Stomach (tissue), 9 donors: ENCODE measurements around the gene TENM3. TPM values are rescaled to one million over a fixed set of nuclear protein-coding genes. Genes with fewer than 3 reads are reported as not detected.

Experiments used
- DNase-seq, 2 donors: peaks; one replicate each; pipeline versions ENCODE4 v3.0.0 to v3.0.0-alpha.2; 2013 to 2019
- H3K27ac ChIP-seq, 5 donors: fragments of 200-600 bp in 4 of 5; sonication (generic) in 4 of 5; one replicate each; pipeline ENCODE4 v1.5.1; 2013 to 2019; ENCODE audit warnings: mild to moderate bottlenecking in 1 of 5, moderate library complexity in 1 of 5
- H3K27me3 ChIP-seq, 3 donors: fragments of 200-600 bp; sonication (generic); one replicate each; pipeline ENCODE4 v1.5.1; 2017 to 2019; ENCODE audit warnings: mixed run types in 1 of 3
- H3K36me3 ChIP-seq, 4 donors: fragments of 200-600 bp; sonication (generic); 1 replicate in 3 of 4; 2 replicates in 1 of 4; pipeline ENCODE4 v1.5.1; 2016 to 2019
- H3K4me1 ChIP-seq, 4 donors: fragments of 200-600 bp; sonication (generic); one replicate each; pipeline ENCODE4 v1.5.1; 2016 to 2019
- H3K4me3 ChIP-seq, 4 donors: fragments of 200-600 bp; sonication (generic) in 3 of 4; one replicate each; pipeline ENCODE4 v1.5.1; 2016 to 2019; ENCODE audit warnings: mild to moderate bottlenecking in 1 of 4
- H3K9me3 ChIP-seq, 4 donors: fragments of 200-600 bp; sonication (generic); one replicate each; pipeline ENCODE4 v1.5.1; 2016 to 2019
- EP300 ChIP-seq: sonication (generic); formaldehyde crosslinking; IDR thresholded peaks from one replicate; pipeline ENCODE4 v1.6.1; 2017; ENCODE audit warnings: antibody characterized with exemption
- POLR2A ChIP-seq, 4 donors: fragments of 450-650 bp; IDR thresholded peaks; one replicate each; pipeline ENCODE4 v1.6.1; 2016; ENCODE audit warnings: antibody characterized with exemption in 4 of 4, control low read depth in 2 of 4, mild to moderate bottlenecking in 1 of 4, moderate library complexity in 1 of 4
- POLR2AphosphoS5 ChIP-seq, 3 donors: sonication (generic); formaldehyde crosslinking; IDR thresholded peaks; one replicate each; pipeline ENCODE4 v1.6.1; 2016; ENCODE audit warnings: antibody characterized with exemption in 3 of 3
- WGBS, 5 donors: extraction: QIAGEN DNeasy Blood & Tissue Kit in 3 of 5; methylation state at CpG; one replicate each; pipeline versions ENCODE4 v1.1.5 to v1.1.7; 2013 to 2018; 5-methylcytosine and 5-hydroxymethylcytosine counted together
- intact Hi-C: fragments of 100-400 bp; cut with DNase I; formaldehyde crosslinking; loops from one replicate; pipeline ENCODE4 v1.15.1; 2023; ENCODE audit warnings: low total_unique reads
- polyA plus RNA-seq, 3 donors: library from polyadenylated mRNA; stranded (reverse); fragments of 200-250 nt; gene quantifications; one replicate each; pipeline ENCODE4 v1.2.3, GENCODE V29; 2013
- total RNA-seq, 5 donors: library from RNA; depleted of rRNA; stranded (reverse); fragments of >200 nt; gene quantifications; one replicate each; pipeline versions ENCODE4 v1.1.0 to v1.2.3, GENCODE V29; 2014 to 2016
- TF ChIP-seq, protein P1 (sequence below), 7 experiments: fragments of 450-650 bp in 4 of 7; fragments of 200-600 bp in 3 of 7; sonication (generic) in 3 of 7; IDR thresholded peaks; one replicate each; pipeline ENCODE4 v1.5.1; 2016 to 2019; ENCODE audit warnings: antibody characterized with exemption in 7 of 7, control low read depth in 2 of 7, mild to moderate bottlenecking in 1 of 7
- donor health status: healthy with polysubstance abuse.
- donor health status: Bipolar disorder and iron deficiency.
- donor health status: healthy.

Gene TENM3
- total and polyA plus RNA-seq, 8 donors, result under 0.01 to 8.3 (median 0.44) TPM

DNA sequence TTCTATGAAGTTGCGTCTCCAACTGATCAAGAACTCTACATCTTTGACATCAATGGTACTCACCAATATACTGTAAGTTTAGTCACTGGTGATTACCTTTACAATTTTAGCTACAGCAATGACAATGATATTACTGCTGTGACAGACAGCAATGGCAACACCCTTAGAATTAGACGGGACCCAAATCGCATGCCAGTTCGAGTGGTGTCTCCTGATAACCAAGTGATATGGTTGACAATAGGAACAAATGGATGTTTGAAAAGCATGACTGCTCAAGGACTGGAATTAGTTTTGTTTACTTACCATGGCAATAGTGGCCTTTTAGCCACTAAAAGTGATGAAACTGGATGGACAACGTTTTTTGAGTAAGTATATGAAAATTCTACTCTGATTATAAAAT is 511.7 kb downstream of the TENM3 start:
- WGBS, 5 donors, result 77 to 87% (median 82%) methylated on average over 5 of the region's 5 CpGs
- H3K27me3 ChIP-seq, result no peaks in the 10 kb centered on the region
- no peak for DNase-seq
- intact Hi-C loops, result no loop called here
- TF ChIP-seq POLR2AphosphoS5 (IDR thresholded peaks at IDR 0.05) (no peak), POLR2A (IDR thresholded peaks at IDR 0.05) (no peak), EP300 (no peak)
- TF ChIP-seq, protein P1, sequence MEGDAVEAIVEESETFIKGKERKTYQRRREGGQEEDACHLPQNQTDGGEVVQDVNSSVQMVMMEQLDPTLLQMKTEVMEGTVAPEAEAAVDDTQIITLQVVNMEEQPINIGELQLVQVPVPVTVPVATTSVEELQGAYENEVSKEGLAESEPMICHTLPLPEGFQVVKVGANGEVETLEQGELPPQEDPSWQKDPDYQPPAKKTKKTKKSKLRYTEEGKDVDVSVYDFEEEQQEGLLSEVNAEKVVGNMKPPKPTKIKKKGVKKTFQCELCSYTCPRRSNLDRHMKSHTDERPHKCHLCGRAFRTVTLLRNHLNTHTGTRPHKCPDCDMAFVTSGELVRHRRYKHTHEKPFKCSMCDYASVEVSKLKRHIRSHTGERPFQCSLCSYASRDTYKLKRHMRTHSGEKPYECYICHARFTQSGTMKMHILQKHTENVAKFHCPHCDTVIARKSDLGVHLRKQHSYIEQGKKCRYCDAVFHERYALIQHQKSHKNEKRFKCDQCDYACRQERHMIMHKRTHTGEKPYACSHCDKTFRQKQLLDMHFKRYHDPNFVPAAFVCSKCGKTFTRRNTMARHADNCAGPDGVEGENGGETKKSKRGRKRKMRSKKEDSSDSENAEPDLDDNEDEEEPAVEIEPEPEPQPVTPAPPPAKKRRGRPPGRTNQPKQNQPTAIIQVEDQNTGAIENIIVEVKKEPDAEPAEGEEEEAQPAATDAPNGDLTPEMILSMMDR (IDR thresholded peaks at IDR 0.05), result no peak
- H3K36me3 ChIP-seq, result peaks cover 0 to 8% (median 0%) of the 10 kb centered on the region in 4 donors
- H3K27ac ChIP-seq, result no peak overlapping the region
- no peak overlapping the region for H3K4me3 ChIP-seq
- H3K9me3 ChIP-seq, result no peaks in the 10 kb centered on the region
- H3K4me1 ChIP-seq, result no peaks in the 10 kb centered on the region

DNA sequence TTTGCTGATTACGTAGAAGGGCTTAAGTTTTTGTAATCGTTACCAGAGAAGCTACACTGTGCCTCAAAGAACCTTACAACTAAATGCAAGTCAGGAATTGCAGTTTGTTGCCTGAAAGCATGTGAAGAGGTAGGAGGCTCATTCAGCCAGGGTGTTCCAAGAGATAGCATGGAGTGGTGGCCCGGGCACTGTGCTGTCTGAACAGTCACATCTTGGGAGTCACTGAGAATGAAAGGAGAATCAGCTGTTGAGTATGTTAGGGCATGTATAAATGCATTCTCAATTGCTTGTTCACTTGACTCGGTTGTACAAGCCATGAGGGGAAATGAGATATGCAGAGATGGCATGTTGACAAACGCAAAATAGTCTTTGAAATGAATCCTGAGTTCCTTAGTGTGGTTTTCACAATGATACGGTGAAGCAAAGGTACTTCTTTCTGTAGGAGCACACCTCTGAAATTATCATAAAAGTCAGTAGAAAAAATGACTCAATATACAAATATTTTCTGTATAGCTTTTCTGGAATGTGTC is 513.0 kb downstream of the TENM3 start:
- 80 to 92% (median 90%) methylated on average over 6 of the region's 6 CpGs for WGBS, 5 donors
- DNase-seq, result no peak
- Histone ChIP-seq H3K27ac (no peak overlapping the region), H3K4me3 (no peak overlapping the region), H3K4me1 (no peaks in the 10 kb centered on the region), H3K27me3 (no peaks in the 10 kb centered on the region), H3K36me3 (peaks cover 0 to 8% (median 0%) of the 10 kb centered on the region in 4 donors), H3K9me3 (no peaks in the 10 kb centered on the region)
- TF ChIP-seq EP300 (no peak), POLR2A (IDR thresholded peaks at IDR 0.05) (no peak), POLR2AphosphoS5 (IDR thresholded peaks at IDR 0.05) (no peak)
- TF ChIP-seq, protein P1 (IDR thresholded peaks at IDR 0.05), result no peak
- intact Hi-C loops, result no loop called here

DNA sequence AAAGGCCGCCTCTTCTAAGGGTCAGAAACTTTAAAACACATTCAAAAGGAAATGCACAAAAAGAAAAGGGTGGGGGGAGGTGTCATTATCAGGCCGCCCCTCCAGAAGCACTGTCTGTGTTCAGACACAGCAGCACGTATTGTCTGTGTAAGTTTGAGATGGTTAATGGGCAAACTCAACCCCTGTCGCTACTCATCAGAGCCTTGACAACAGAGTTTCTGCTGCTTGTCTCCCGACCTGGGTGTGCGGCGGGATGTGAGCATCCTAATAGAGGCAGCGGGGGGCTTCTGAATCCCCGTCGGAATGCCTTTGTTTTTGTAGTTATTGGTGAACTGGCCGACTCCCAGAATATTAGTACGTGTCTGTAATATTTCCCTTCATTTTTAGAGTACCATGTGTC is 515.1 kb downstream of the TENM3 start:
- Histone ChIP-seq H3K4me3 (no peak overlapping the region), H3K9me3 (no peaks in the 10 kb centered on the region), H3K36me3 (peaks cover 0 to 8% (median 0%) of the 10 kb centered on the region in 4 donors), H3K4me1 (no peaks in the 10 kb centered on the region), H3K27me3 (no peaks in the 10 kb centered on the region), H3K27ac (no peak overlapping the region)
- DNase-seq, result no peak
- TF ChIP-seq POLR2A (IDR thresholded peaks at IDR 0.05), result no peak
- TF ChIP-seq, protein P1 (IDR thresholded peaks at IDR 0.05), result no peak
- TF ChIP-seq POLR2AphosphoS5 (IDR thresholded peaks at IDR 0.05), result no peak
- no peak for TF ChIP-seq EP300
- 58 to 71% (median 65%) methylated on average over 12 of the region's 12 CpGs for WGBS, 5 donors
- intact Hi-C loops, result no loop called here

DNA sequence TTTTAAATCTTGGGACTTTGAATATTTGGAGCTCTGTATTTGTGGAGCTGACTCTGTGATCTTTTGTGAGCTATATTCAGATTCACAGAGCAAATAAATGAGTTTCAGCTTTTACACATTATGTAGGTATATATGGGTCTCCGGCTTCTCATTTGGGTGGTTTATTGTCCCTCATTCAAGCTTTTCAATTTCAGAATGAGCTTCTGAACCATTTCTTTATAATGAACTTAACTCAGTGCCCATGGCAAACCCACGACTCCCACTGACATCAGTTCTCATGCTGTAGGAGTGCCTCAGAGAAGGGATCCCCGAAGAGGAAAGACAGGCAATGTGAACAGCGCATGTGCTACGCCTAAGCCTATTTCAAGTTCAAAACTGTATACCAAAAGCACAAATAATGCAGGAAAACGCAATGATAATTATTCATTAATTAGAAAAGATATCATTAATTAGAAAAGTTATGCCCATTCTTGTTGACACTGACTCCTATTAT is 517.4 kb downstream of the TENM3 start:
- no peak for TF ChIP-seq POLR2A (IDR thresholded peaks at IDR 0.05)
- TF ChIP-seq POLR2AphosphoS5 (IDR thresholded peaks at IDR 0.05), result no peak
- TF ChIP-seq, protein P1 (IDR thresholded peaks at IDR 0.05), result no peak
- TF ChIP-seq EP300, result no peak
- Histone ChIP-seq H3K36me3 (no peaks in the 10 kb centered on the region), H3K27me3 (no peaks in the 10 kb centered on the region), H3K27ac (no peak overlapping the region), H3K4me3 (no peak overlapping the region), H3K4me1 (no peaks in the 10 kb centered on the region), H3K9me3 (no peaks in the 10 kb centered on the region)
- WGBS, 5 donors, result 83 to 88% (median 85%) methylated on average over 6 of the region's 6 CpGs
- no peak for DNase-seq
- intact Hi-C loops, result no loop called here
